GM19239 (cell line): ENCODE measurements around the gene HEG1.
"Not testable (repeated sequence)": the region's sequence is repeated elsewhere in the genome, so short reads cannot be mapped to it uniquely, and the experiment has no call there.

Experiments
- DNase-seq: peaks from one replicate; pipeline ENCODE4 v3.0.0; 2011; ENCODE audit warnings: low spot score; ENCODE audit not compliant: insufficient read length
- FAIRE-seq: peaks from 2 replicates; lab custom pipeline; 2011; peaks lifted over from hg19 to GRCh38; lab: Jason Lieb, UNC

The HEG1 gene

GRCh38 chr3:125055913-125056745, at the start of gene HEG1:
TSS of gene HEG1 (minus strand) at chr3:125055997. CDS start at chr3:125055890, 107 bp downstream.
- peak; percentile 55 for FAIRE-seq

GRCh38 chr3:125105116-125105515, 49.3 kb upstream of the HEG1 start:
- peak; percentile 37 for FAIRE-seq
- no peak for DNase-seq

More at GRCh38 chr3:125055913-125056745, at the start of gene HEG1:
- DNase-seq: peak; percentile 89

GRCh38 chr3:125104639-125105038, 48.8 kb upstream of the HEG1 start:
- DNase-seq (no peak), FAIRE-seq (peak; percentile 8)

GRCh38 chr3:125103406-125103805, 47.6 kb upstream of the HEG1 start:
- FAIRE-seq: no peak

GRCh38 chr3:125102470-125102869, 46.7 kb upstream of the HEG1 start:
- no peak for DNase-seq
- FAIRE-seq: no peak

More at GRCh38 chr3:125103406-125103805, 47.6 kb upstream of the HEG1 start:
- DNase-seq: no peak

- no peak for DNase-seq
- FAIRE-seq: no peak
These were observed 43.0 kb upstream of the HEG1 start for GRCh38 chr3:125098611-125099291.

- FAIRE-seq: no peak
- no peak for DNase-seq
These were observed 34.9 kb upstream of the HEG1 start for GRCh38 chr3:125090649-125091048.

- no peak for FAIRE-seq
- DNase-seq: no peak
These were observed 32.1 kb upstream of the HEG1 start for GRCh38 chr3:125087768-125088391.

- FAIRE-seq (peak; percentile 64), DNase-seq (no peak)
These were observed 29.4 kb upstream of the HEG1 start for GRCh38 chr3:125085166-125085565.

GRCh38 chr3:125083776-125084175, 28.0 kb upstream of the HEG1 start:
- FAIRE-seq (no peak), DNase-seq (no peak)

GRCh38 chr3:125082339-125082738, 26.5 kb upstream of the HEG1 start:
- DNase-seq, FAIRE-seq: not testable (repeated sequence)

GRCh38 chr3:125080077-125080476, 24.3 kb upstream of the HEG1 start:
- DNase-seq (no peak), FAIRE-seq (no peak)

- DNase-seq (no peak), FAIRE-seq (no peak)
These were observed 23.9 kb upstream of the HEG1 start for GRCh38 chr3:125079675-125080045.

GRCh38 chr3:125078951-125079674, 23.3 kb upstream of the HEG1 start:
- DNase-seq (no peak), FAIRE-seq (peak; percentile 62)

- FAIRE-seq: peak; percentile 68
- no peak for DNase-seq
These were observed 22.1 kb upstream of the HEG1 start for GRCh38 chr3:125077864-125078263.

- no peak for DNase-seq
- no peak for FAIRE-seq
These were observed 20.7 kb upstream of the HEG1 start for GRCh38 chr3:125076464-125076863.

GRCh38 chr3:125075738-125076137, 19.9 kb upstream of the HEG1 start:
- no peak for DNase-seq
- FAIRE-seq: no peak

- no peak for FAIRE-seq
- no peak for DNase-seq
These were observed 17.7 kb upstream of the HEG1 start for GRCh38 chr3:125073390-125073905.

- DNase-seq (no peak), FAIRE-seq (no peak)
These were observed 17.1 kb upstream of the HEG1 start for GRCh38 chr3:125072749-125073389.

GRCh38 chr3:125072301-125072700, 16.5 kb upstream of the HEG1 start:
- FAIRE-seq (no peak), DNase-seq (no peak)
